GM21367 (cell line): Measurements from ENCODE around the gene ST6GALNAC6.

ENCODE experiments used
- ATAC-seq: cut with Tn5 transposase; IDR thresholded peaks from one replicate; pipeline ENCODE4 v1.9.1; 2021; ENCODE audit not compliant: unreplicated experiment

ST6GALNAC6 gene

GRCh38 chr9:127917603-127918002, 18.2 kb upstream of the ST6GALNAC6 start:
- ATAC-seq: no peak

GRCh38 chr9:127916720-127917581, 17.5 kb upstream of the ST6GALNAC6 start, which contains the start of gene ST6GALNAC4:
Gene ST6GALNAC4 (minus strand): TSS chr9:127917041. CDS start chr9:127916419, 622 bp downstream.
- ATAC-seq: peak; percentile 43

GRCh38 chr9:127915801-127916719, 16.7 kb upstream of the ST6GALNAC6 start:
- ATAC-seq: no peak

- no peak for ATAC-seq
Observed at GRCh38 chr9:127915325-127915752, 15.9 kb upstream of the ST6GALNAC6 start.

GRCh38 chr9:127913682-127914081, 14.3 kb upstream of the ST6GALNAC6 start:
- no peak for ATAC-seq

GRCh38 chr9:127912882-127913281, 13.5 kb upstream of the ST6GALNAC6 start:
- ATAC-seq: no peak

- ATAC-seq: no peak
Observed at GRCh38 chr9:127912296-127912695, 12.9 kb upstream of the ST6GALNAC6 start.

GRCh38 chr9:127910613-127911205, 11.3 kb upstream of the ST6GALNAC6 start:
- ATAC-seq: no peak

GRCh38 chr9:127909839-127910273, 10.5 kb upstream of the ST6GALNAC6 start:
- no peak for ATAC-seq

- ATAC-seq: no peak
Observed at GRCh38 chr9:127908660-127908926, 9.2 kb upstream of the ST6GALNAC6 start.

- no peak for ATAC-seq
Observed at GRCh38 chr9:127907867-127908659, 8.7 kb upstream of the ST6GALNAC6 start.

GRCh38 chr9:127905788-127906191, 6.4 kb upstream of the ST6GALNAC6 start:
- no peak for ATAC-seq

GRCh38 chr9:127905004-127905728, 5.8 kb upstream of the ST6GALNAC6 start:
- no peak for ATAC-seq

- no peak for ATAC-seq
Observed at GRCh38 chr9:127904561-127905003, 5.2 kb upstream of the ST6GALNAC6 start.

- no peak for ATAC-seq
Observed at GRCh38 chr9:127903557-127904475, 4.4 kb upstream of the ST6GALNAC6 start.

- no peak for ATAC-seq
Observed at GRCh38 chr9:127898433-127899127, 823 bp downstream of the ST6GALNAC6 start.

GRCh38 chr9:127897193-127897692, 2.2 kb downstream of the ST6GALNAC6 start:
- no peak for ATAC-seq
